H1 (cell line): ENCODE measurements around the gene TAL2. TPM values are rescaled to one million over a fixed set of nuclear protein-coding genes. Genes with fewer than 3 reads are reported as not detected.

Experiments used
- ATF3 ChIP-seq: IDR thresholded peaks from 2 replicates; pipeline ENCODE4 v1.6.1; 2011; ENCODE audit warnings: low read depth, mild to moderate bottlenecking, low read length; ENCODE audit not compliant: insufficient read depth
- MAFK ChIP-seq: IDR thresholded peaks from 2 replicates; pipeline ENCODE4 v1.6.1; 2012; ENCODE audit warnings: low read depth, mild to moderate bottlenecking, improper control_type of control experiment, low read length
- TBP ChIP-seq: IDR thresholded peaks from 2 replicates; pipeline ENCODE4 v1.6.1; 2011; ENCODE audit warnings: low read depth, low read length, improper control_type of control experiment
- polyA plus RNA-seq, 7 experiments: library from polyadenylated mRNA; depleted of rRNA in 3 of 7; stranded (reverse) in 5 of 7; unstranded in 2 of 7; fragments of >200 nt in 5 of 7; fragments of 200-250 nt in 2 of 7; gene quantifications; 1 replicate in 5 of 7; 2 replicates in 1 of 7; 4 replicates in 1 of 7; pipeline versions ENCODE4 v1.2.1 to v1.2.3, GENCODE V29; 2011 to 2013; ENCODE audit warnings: missing spikeins in 2 of 7, mixed read lengths in 2 of 7
- total RNA-seq: library from RNA; stranded (reverse); fragmentation: NEBNext Ultra II Directional; extraction: Animal tissue kit (Norgen Biotek cat#: 25700); gene quantifications from 2 replicates; pipeline ENCODE4 v1.2.1, GENCODE V29; 2021

The TAL2 gene
- total and polyA plus RNA-seq, 2 of the 8 experiments (the other 6 are each of a cell fraction or from before 2014, with no cell fraction given) = 0.65 to 0.82 TPM

- no peak for TF ChIP-seq ATF3
- no peak for TF ChIP-seq TBP
- no peak for TF ChIP-seq MAFK
- TF ChIP-seq, all 59 proteins: peak for 0
Measured at GRCh38 chr9:105625088-105625487, 37.2 kb upstream of the TAL2 start (continued).
